Activated naive CD4-positive, alpha-beta T cell (primary cell): ENCODE measurements around the gene PDZD8.
"Not testable (repeated sequence)": the region's sequence is repeated elsewhere in the genome, so short reads cannot be mapped to it uniquely, and the experiment has no call there.

ENCODE experiments used
- DNase-seq, 4 experiments: peaks; one replicate each; lab custom pipeline; 2025; lab: John Stamatoyannopoulos, UW

PDZD8 gene

GRCh38 chr10:117294039-117294645 is 81.1 kb downstream of the PDZD8 start:
- DNase-seq: no peak

GRCh38 chr10:117290872-117291271 is 84.4 kb downstream of the PDZD8 start:
- DNase-seq: not testable (repeated sequence)

- DNase-seq: no peak
These were observed 90.3 kb downstream of the PDZD8 start for GRCh38 chr10:117284716-117285494.

GRCh38 chr10:117277675-117278074 is 97.6 kb downstream of the PDZD8 start:
- DNase-seq: no peak

- no peak for DNase-seq
These were observed 100.1 kb downstream of the PDZD8 start for GRCh38 chr10:117275121-117275520.

GRCh38 chr10:117274509-117274908 is 100.7 kb downstream of the PDZD8 start:
- no peak for DNase-seq

GRCh38 chr10:117273980-117274379 is 101.3 kb downstream of the PDZD8 start:
- DNase-seq: no peak

GRCh38 chr10:117272195-117273076 is 102.8 kb downstream of the PDZD8 start:
- DNase-seq: no peak

- DNase-seq: no peak
These were observed 103.8 kb downstream of the PDZD8 start for GRCh38 chr10:117271427-117271826.

GRCh38 chr10:117268907-117269306 is 106.3 kb downstream of the PDZD8 start:
- no peak for DNase-seq

- DNase-seq: no peak
These were observed 107.0 kb downstream of the PDZD8 start for GRCh38 chr10:117268258-117268657.

- no peak for DNase-seq
These were observed 108.4 kb downstream of the PDZD8 start for GRCh38 chr10:117266812-117267211.

- DNase-seq: no peak
These were observed 108.8 kb downstream of the PDZD8 start for GRCh38 chr10:117266400-117266799.

GRCh38 chr10:117264782-117265181 is 110.5 kb downstream of the PDZD8 start:
- DNase-seq: no peak

- DNase-seq: no peak
These were observed 112.3 kb downstream of the PDZD8 start for GRCh38 chr10:117262903-117263293.

GRCh38 chr10:117262291-117262902 is 112.8 kb downstream of the PDZD8 start:
- no peak for DNase-seq

- DNase-seq: no peak
These were observed 113.7 kb downstream of the PDZD8 start for GRCh38 chr10:117261501-117261900.

- no peak for DNase-seq
These were observed 115.2 kb downstream of the PDZD8 start for GRCh38 chr10:117260084-117260483.

GRCh38 chr10:117259279-117259678 is 116.0 kb downstream of the PDZD8 start:
- no peak for DNase-seq

- no peak for DNase-seq
These were observed 117.5 kb downstream of the PDZD8 start for GRCh38 chr10:117257721-117258120.

GRCh38 chr10:117256910-117257309 is 118.3 kb downstream of the PDZD8 start:
- no peak for DNase-seq

- DNase-seq: no peak
These were observed 119.3 kb downstream of the PDZD8 start for GRCh38 chr10:117255835-117256460.
